GM19455 (cell line): ENCODE results near the gene SCAI.
"Not testable (repeated sequence)": the region's sequence is repeated elsewhere in the genome, so short reads cannot be mapped to it uniquely, and the experiment has no call there.

Experiments
- ATAC-seq: cut with Tn5 transposase; IDR thresholded peaks from one replicate; pipeline ENCODE4 v1.9.1; 2021; ENCODE audit not compliant: unreplicated experiment

SCAI gene

GRCh38 chr9:125106285-125106893 is 36.9 kb downstream of the SCAI start:
- ATAC-seq, result no peak

- no peak for ATAC-seq
Observed at GRCh38 chr9:125103770-125104460, 39.4 kb downstream of the SCAI start.

GRCh38 chr9:125103021-125103420 is 40.3 kb downstream of the SCAI start:
- no peak for ATAC-seq

- ATAC-seq, result no peak
Observed at GRCh38 chr9:125100822-125101221, 42.5 kb downstream of the SCAI start.

DNA sequence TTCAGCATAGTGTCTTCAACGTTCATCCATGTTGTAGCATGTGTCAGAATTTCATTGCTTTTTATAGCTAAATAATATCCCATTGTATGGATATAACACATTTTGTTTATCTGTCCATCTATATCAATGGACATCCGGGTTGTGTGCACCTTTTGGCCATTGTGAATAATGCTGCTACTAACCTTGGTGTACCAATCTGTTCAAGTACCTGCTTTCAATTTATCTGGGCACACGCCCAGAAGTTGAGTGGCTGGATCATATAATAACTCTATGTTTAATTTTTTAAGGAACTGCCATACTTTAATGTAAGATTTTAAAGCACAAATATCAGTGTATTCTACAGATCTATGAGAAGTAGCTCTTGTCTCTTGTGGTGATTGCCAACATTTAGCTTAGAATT is 43.5 kb downstream of the SCAI start:
- no peak for ATAC-seq

GRCh38 chr9:125095821-125096443 is 47.4 kb downstream of the SCAI start:
- ATAC-seq, result no peak

DNA sequence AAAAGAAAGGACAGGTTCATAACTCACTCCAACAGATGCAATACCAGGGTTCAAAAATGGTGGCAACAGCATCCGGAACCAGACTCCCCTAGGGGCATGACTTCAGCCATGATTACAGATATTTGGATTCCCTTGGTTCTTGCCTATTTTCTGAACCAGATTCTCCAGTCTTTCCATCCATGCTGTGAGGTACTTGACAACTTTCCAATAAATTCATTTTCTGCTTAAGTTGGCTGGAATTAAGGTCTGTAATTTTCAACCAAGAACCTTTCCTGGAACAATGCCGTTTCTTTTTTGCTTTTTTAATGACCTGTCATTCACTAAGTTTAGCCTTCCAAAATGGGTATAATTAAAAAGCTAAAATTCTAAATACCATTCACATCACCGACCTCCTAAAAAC is 52.2 kb downstream of the SCAI start:
- ATAC-seq, result no peak

- no peak for ATAC-seq
Observed at GRCh38 chr9:125089331-125089730, 54.0 kb downstream of the SCAI start.

DNA sequence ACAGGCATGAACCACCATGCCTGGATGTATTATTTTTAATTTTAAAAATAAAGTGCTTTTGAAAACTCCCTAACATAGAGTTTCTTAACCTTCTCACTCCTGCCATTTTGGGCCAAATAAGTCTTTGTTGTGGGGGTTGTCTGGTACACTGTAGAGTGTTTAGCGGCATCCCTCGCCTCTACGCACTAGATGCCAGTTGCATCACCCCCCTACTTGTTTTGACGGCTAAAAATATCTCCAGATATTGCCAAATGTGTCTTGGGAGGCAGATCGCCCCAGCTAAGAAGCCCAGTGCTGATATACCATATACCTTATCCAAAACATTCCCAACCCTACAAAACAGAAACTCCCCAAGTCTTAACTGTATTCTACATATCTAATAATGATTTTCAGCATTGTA is 54.6 kb downstream of the SCAI start:
- no peak for ATAC-seq

GRCh38 chr9:125085703-125086477 is 57.4 kb downstream of the SCAI start:
- no peak for ATAC-seq

DNA sequence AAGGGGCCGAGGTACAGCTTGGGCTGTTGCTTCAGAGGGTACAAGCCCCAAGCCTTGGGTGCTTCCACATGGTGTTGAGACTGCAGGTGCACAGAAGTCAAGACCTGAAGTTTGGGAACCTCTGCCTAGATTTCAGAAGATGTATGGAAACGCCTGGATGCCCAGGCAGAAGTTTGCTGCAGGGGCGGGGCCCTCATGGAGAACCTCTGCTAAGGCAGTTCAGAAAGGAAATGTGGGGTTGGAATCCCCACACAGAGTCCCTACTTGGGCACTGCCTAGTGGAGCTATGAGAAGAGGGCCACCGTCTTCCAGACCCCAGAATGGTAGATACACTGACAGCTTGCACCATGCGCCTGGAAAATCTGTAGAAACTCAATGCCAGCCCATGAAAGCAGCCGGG is 61.1 kb downstream of the SCAI start:
- ATAC-seq, result not testable (repeated sequence)

DNA sequence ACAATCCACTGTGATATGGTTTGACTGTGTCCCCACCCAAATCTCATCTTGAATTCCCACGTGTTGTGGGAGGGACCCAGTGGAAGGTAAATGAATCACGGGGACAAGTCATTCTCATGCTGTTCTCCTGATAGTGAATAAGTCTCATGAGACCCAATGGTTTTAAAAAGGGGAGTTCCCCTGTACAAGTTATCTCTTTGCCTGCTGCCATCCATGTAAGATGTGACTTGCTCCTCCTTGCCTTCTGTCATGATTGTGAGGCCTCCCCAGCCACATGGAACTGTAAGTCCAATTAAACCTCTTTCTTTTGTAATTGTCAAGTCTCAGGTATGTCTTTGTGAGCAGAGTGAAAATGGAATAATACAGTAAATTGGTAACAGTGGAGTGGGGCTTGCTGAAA is 62.5 kb downstream of the SCAI start:
- ATAC-seq, result not testable (repeated sequence)

DNA sequence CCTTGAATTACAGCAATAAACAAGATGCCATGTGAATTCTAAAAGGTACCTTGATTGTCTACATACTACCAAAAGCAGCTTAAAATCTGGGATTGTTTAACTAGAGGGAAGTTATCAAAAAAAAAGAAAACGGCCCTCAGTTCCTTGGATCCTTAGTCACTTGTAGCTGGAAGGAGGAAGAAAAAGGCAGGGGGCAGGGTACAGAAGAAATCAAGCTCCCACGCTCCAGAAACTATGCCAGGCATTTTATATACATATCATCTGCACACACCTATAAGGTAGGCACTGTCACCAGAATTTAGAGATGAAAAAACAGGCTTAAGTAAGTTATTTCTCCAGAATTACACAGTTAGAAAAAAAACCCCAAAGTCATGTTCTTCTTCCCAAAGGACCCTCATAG is 63.4 kb downstream of the SCAI start:
- ATAC-seq, result no peak

DNA sequence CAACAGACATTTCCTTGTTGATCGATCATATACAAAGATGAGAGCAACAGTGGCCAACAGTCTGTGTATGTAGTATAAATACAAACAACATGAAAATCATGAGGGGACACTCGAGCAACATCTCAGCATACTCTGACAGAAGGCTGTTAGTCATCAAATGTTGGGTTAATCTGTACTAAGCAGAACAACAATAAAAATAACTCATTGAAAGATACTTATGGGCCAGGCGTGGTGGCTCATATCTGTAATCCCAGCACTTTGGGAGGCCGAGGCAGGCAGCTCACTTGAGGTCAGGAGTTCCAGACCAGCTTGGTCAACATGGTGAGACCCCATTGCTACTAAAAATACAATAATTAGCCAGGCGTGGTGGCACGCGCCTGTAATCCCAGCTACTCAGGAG is 67.3 kb downstream of the SCAI start:
- no peak for ATAC-seq

DNA sequence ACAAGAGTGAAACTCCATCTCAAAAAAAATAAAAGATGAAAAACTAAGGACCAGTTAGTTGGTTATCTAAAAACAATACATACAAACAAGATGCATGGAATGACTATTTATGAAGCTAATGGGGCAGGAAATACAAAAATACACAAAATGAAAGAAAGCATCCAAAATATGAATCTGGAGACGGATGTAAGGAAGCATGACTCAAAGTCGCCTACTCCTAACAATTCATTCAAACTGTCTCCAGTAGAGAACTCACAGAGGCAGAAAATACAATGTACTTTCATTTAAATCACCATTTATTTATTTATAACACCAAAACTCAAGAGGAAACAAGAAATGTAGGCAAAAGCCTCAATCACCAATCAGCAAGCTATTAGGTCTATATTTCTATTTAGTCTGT is 68.4 kb downstream of the SCAI start:
- no peak for ATAC-seq

- no peak for ATAC-seq
Observed at GRCh38 chr9:125066839-125067619, 76.3 kb downstream of the SCAI start.

DNA sequence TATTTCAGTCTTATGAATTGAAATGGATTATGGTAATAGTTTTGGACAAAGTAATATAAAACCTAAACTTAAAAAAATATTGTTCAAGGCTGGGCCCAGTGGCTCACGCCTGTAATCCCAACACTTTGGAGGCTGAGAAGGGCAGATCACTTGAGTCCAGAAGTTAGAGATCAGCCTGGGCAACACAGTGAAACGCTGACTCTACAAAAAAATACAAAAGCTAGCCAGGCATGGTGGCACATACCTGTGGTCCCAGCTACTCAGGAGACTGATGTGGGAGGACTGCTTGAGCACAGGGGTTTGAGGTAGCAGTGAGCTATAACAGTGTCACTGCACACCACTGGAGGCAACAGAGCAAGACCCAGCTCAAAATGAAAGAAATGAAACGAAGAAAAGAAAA is 81.9 kb downstream of the SCAI start:
- ATAC-seq, result no peak

DNA sequence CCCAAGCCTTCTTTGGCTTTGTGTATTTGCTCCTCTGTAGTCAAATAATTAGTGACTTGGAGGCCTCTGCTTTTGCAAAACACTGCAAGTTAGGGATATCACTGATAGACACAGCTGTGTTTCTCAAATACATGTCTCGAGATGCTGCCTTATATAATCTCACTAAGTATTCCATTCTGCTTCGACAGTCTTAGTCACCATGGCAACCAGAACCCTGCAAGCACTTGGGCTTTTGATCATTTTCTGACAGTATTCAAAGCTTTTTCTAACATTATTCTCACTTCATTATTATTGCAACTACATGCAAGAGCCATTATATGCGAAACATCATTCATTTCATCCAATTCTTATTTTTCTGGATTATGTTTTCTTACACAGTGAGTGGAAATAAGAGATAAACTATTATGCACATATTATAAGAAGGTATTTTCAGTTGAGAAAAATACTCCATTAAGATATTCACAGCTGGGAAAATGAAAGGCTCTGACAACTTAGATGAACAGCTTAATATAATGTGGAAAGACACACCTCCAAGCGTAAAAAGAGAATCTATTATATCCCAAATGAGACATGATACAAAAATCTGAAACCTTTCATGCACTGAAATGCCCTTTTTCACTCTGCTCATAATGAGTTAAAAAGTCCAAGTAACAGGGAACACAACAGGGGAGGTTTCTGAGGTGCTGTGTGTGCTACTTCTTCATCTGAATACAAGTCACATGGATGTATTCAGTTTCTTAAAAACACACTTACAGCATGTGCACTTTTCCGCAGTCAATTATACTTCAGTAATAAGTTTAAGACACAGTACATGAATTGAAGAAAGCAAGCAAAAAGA is 93.9 kb downstream of the SCAI start:
- ATAC-seq, result no peak

- ATAC-seq, result no peak
Observed at GRCh38 chr9:125043631-125044030, 99.7 kb downstream of the SCAI start.

- ATAC-seq, result no peak
Observed at GRCh38 chr9:125043148-125043547, 100.2 kb downstream of the SCAI start.
